HT1080 (cell line): Measurements from ENCODE around the gene EPHB1. TPM values are rescaled to one million over a fixed set of nuclear protein-coding genes. Genes with fewer than 3 reads are reported as not detected.

Experiments
- DNase-seq: peaks from one replicate; pipeline ENCODE4 v3.0.0-alpha.2; 2015; ENCODE audit warnings: low read depth
- total RNA-seq: library from RNA; depleted of rRNA; stranded (reverse); fragments of >200 nt; shearing (Covaris generic); gene quantifications from 2 replicates; pipeline ENCODE4 v1.2.3, GENCODE V29; 2014

EPHB1 gene
- total RNA-seq, 1 experiment from 2014 or later, result 4.4 TPM

- DNase-seq, result no peak
Observed at GRCh38 chr3:135238236-135238830, 443.3 kb downstream of the EPHB1 start.

GRCh38 chr3:135238871-135239614 is 444.0 kb downstream of the EPHB1 start:
- no peak for DNase-seq

GRCh38 chr3:135239615-135239884 is 444.5 kb downstream of the EPHB1 start:
- DNase-seq, result no peak

- peak; percentile 20 for DNase-seq
Observed at GRCh38 chr3:135240426-135240825, 445.4 kb downstream of the EPHB1 start.

GRCh38 chr3:135242285-135242684 is 447.2 kb downstream of the EPHB1 start:
- no peak for DNase-seq

- DNase-seq, result no peak
Observed at GRCh38 chr3:135243616-135244015, 448.6 kb downstream of the EPHB1 start.

GRCh38 chr3:135246027-135246426 is 451.0 kb downstream of the EPHB1 start:
- no peak for DNase-seq

- no peak for DNase-seq
Observed at GRCh38 chr3:135248213-135248612, 453.2 kb downstream of the EPHB1 start.

- no peak for DNase-seq
Observed at GRCh38 chr3:135249186-135249585, 454.1 kb downstream of the EPHB1 start.

GRCh38 chr3:135258916-135259315 is 463.9 kb downstream of the EPHB1 start:
- DNase-seq, result no peak

GRCh38 chr3:135260025-135260424 is 465.0 kb downstream of the EPHB1 start:
- DNase-seq, result no peak

- DNase-seq, result no peak
Observed at GRCh38 chr3:135261214-135261775, 466.2 kb downstream of the EPHB1 start.

GRCh38 chr3:135261916-135262315 is 466.9 kb downstream of the EPHB1 start:
- no peak for DNase-seq

GRCh38 chr3:135262441-135262840 is 467.4 kb downstream of the EPHB1 start:
- no peak for DNase-seq

- DNase-seq, result no peak
Observed at GRCh38 chr3:135263331-135263730, 468.3 kb downstream of the EPHB1 start.

GRCh38 chr3:135267487-135267886 is 472.4 kb downstream of the EPHB1 start:
- DNase-seq, result no peak

- no peak for DNase-seq
Observed at GRCh38 chr3:135268941-135269532, 474.0 kb downstream of the EPHB1 start.

GRCh38 chr3:135271177-135272025 is 476.3 kb downstream of the EPHB1 start:
- no peak for DNase-seq

- DNase-seq, result no peak
Observed at GRCh38 chr3:135272026-135272669, 477.1 kb downstream of the EPHB1 start.

- DNase-seq, result no peak
Observed at GRCh38 chr3:135292162-135292561, 497.1 kb downstream of the EPHB1 start.

- DNase-seq, result no peak
Observed at GRCh38 chr3:135301670-135302069, 506.6 kb downstream of the EPHB1 start.
